ENCODE results near the gene KLHL18. TPM values are rescaled to one million over a fixed set of nuclear protein-coding genes. Genes with fewer than 3 reads are reported as not detected.
A peak's percentile ranks its signal among the peaks of the same experiment; 100 is the strongest.
"Not testable (repeated sequence)": the region's sequence is repeated elsewhere in the genome, so short reads cannot be mapped to it uniquely, and the experiment has no call there.

The KLHL18 gene
- total RNA-seq, 4 donors from 2014 or later: 13.7 to 30.3 (median 15.4) TPM

DNA sequence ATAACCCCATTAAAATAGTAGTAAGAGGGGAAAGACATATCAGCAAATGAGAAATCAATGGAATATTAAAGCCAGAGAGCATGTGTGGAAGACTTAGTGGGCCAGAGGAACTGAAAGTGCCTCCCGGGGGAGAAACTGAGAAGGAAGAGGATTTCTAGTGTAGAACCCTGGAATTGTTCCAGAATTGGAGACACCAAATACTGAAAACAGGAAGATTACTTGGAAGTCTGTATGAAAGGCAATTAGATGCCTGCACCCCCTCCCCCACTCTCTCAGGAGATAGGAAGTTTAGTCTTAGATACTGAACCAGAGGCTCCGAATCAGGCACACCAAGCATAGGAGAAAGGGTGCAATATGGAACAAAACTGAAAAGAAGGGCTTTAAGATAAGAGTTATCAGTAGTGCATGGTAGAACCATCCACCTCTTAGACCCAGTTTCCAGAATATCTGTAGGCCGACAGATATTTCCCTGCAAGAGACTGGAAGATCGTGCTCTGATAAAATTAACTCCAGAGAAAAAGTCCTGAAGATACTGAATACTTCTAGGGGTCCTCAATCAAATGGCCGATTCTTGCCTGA, 32.4 kb downstream of the KLHL18 start:
- no peak for TF ChIP-seq CTCF (IDR thresholded peaks at IDR 0.05)
- ATAC-seq (ENCODE audit: low FRiP score) (no peak), DNase-seq (ENCODE audit: low spot score) (no peak)

GRCh38 chr3:47316151-47316550, 33.4 kb downstream of the KLHL18 start:
- not testable (repeated sequence) for ATAC-seq (ENCODE audit: low FRiP score); DNase-seq (ENCODE audit: low spot score)

DNA sequence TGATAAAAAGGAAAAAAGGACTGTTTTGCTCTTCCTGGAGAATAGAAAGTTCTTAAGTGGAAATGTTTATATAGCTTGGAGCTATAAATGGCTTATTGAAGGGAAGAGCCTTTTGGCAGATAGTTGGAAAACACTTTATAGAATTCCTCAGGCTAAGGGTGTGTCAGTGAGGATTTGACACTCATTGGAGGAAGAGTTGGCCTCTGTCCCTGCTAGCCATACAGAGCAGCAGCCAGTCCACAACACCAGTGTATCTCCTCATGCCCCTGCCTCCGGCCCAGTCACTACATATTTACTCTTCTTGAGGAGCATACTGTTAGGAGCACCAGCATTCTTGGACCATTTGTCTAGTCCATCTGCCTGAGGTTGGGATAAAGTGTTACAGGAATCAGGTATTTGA, 36.2 kb downstream of the KLHL18 start:
- DNase-seq (ENCODE audit: low spot score): no peak
- no peak for ATAC-seq (ENCODE audit: low FRiP score)
- TF ChIP-seq CTCF (IDR thresholded peaks at IDR 0.05): no peak

DNA sequence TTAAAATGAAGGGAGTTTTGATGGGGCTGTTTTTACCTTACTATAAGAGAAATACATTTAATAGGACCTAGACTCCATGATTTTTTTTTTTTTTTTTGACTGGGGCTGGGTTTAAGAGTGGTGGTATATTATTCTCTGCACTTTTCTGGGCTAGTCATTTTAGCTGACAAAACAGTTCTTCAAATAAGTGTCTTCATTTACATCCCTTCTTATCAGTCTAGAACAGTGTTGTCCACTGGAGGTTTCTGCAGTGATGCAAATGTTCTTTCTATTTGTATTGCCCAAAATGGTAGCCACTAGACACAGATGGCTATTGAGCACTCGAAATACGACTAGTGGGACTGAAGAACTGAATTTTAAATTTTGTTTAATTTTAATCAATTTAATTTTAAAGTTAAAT, 37.2 kb downstream of the KLHL18 start:
- DNase-seq (ENCODE audit: low spot score) (no peak), ATAC-seq (ENCODE audit: low FRiP score) (no peak)
- no peak for TF ChIP-seq CTCF (IDR thresholded peaks at IDR 0.05)

DNA sequence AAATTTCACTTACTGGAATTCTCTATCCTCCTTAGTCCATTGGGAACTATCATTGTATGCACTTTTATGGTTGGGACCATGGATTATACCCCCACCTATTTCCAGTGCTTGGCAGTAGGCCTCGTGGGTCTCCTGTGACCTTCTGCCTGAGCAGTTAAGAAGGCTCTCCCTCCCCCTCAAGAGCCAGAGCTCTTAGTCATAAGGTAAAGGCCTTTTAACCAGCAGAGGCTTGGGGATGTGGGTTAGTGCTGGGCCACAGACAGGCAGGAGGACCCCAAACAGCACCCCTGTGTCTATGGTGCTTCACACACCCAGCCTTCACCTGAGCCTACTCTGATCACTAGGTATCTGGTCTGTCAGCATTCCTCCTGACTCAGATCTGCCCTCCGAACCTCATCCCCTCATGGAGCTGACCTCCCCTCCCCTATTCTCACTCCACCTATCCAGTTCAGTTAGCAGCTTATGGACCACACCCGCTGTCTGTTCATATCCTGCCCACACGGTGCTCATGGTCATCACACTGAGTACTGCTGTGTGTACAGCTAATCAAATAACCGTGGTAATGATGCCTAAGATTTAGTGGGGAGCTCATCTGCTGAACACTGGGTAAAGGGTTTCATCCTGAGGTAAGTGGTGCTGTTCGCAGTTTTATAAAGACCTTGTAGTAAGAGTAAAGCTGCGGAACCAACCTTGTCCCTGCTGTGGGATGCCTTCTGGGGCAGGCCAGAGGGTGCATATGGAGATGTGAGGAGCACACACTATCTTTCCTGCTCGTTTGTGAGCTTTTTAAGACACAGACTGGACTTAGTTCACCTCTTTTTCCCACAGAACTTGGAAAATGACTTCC, 40.9 kb downstream of the KLHL18 start:
- no peak for TF ChIP-seq CTCF (IDR thresholded peaks at IDR 0.05)
- no peak for ATAC-seq (ENCODE audit: low FRiP score)
- DNase-seq (ENCODE audit: low spot score): no peak

DNA sequence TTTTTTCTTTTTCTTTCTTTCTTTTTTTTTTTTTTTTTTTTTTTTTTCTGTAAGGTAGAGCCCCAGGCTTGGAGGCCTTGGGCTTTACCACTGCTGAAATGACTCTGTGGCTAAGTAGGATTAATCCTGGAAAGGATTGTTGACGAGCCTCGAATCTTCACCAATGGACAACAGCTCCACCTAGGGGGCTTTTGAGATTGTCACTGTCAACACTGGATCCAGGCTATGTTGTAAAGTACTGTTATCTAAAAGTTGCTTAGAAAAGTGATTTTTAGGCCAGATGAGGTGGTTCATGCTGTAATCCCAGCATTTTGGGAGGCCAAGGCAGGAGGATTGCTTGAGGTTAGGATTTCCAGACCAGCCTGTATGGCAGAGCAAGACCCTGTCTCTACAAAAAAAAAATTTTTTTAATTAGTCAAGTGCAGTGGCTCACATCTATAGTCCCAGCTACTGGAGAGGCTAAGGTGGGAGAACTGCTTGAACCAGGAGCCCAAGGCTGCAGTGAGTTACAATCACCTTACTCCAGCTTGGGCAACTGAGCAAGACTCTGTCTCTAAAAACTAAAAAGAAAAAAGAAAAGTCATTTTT, 41.6 kb downstream of the KLHL18 start:
- ATAC-seq (ENCODE audit: low FRiP score) (peak; percentile 91), DNase-seq (ENCODE audit: low spot score) (no peak)
- TF ChIP-seq CTCF (IDR thresholded peaks at IDR 0.05): no peak

GRCh38 chr3:47333907-47334306, 51.2 kb downstream of the KLHL18 start:
- ATAC-seq (ENCODE audit: low FRiP score): no peak
- TF ChIP-seq CTCF (IDR thresholded peaks at IDR 0.05): no peak
- no peak for DNase-seq (ENCODE audit: low spot score)
